ENCODE measurements around the gene PFDN1. TPM values are rescaled to one million over a fixed set of nuclear protein-coding genes. Genes with fewer than 3 reads are reported as not detected.

Gene PFDN1
- total and polyA plus RNA-seq, 12 donors: 49.1 to 194 (median 86.8) TPM

DNA sequence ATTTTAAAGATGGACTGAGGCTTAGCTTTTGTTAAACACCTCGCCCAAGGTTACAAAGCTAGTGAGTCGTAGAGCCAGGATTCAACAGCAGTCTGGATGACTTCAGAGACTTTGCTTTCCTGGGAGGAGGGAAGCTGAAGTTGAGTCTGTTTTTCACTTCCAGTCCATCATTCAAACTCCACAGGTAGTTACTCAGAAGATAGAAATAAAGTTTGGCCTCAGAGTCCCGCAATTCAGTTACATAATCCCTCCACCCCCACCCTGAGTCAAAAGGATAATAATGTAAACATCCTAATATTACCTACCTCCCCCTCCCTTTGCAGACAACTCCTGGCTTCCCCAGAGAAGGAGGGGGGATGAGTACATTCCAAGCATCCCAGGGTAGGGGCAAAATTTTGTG is 35.4 kb upstream of the PFDN1 start:
- Histone ChIP-seq H3K27me3 (no peaks in the 10 kb centered on the region), H3K4me3 (no peak overlapping the region), H3K4me1 (replicated peaks in 1 of 2) (peaks cover 0 to 6% of the 10 kb centered on the region in 2 donors), H3K9me3 (replicated peaks in 1 of 3) (no peaks in the 10 kb centered on the region), H3K27ac (no peak overlapping the region), H3K36me3 (replicated peaks in 1 of 2) (peaks cover 0 to 16% of the 10 kb centered on the region in 2 donors)
- intact Hi-C loops (cut with DNase I): no loop called here
- TF ChIP-seq, protein P1, sequence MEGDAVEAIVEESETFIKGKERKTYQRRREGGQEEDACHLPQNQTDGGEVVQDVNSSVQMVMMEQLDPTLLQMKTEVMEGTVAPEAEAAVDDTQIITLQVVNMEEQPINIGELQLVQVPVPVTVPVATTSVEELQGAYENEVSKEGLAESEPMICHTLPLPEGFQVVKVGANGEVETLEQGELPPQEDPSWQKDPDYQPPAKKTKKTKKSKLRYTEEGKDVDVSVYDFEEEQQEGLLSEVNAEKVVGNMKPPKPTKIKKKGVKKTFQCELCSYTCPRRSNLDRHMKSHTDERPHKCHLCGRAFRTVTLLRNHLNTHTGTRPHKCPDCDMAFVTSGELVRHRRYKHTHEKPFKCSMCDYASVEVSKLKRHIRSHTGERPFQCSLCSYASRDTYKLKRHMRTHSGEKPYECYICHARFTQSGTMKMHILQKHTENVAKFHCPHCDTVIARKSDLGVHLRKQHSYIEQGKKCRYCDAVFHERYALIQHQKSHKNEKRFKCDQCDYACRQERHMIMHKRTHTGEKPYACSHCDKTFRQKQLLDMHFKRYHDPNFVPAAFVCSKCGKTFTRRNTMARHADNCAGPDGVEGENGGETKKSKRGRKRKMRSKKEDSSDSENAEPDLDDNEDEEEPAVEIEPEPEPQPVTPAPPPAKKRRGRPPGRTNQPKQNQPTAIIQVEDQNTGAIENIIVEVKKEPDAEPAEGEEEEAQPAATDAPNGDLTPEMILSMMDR (IDR thresholded peaks at IDR 0.05): no peak
- TF ChIP-seq POLR2A (IDR thresholded peaks at IDR 0.05): no peak
- WGBS, 4 donors: 61 to 67% (median 64%) methylated on average over 3 of the region's 3 CpGs
- no peak for DNase-seq

GRCh38 chr5:140337880-140338279 is 35.0 kb upstream of the PFDN1 start:
- intact Hi-C loops (cut with DNase I): no loop called here

GRCh38 chr5:140336388-140336787 is 33.5 kb upstream of the PFDN1 start:
- Histone ChIP-seq H3K27ac (peak overlapping the region in 2 of 5 donors; percentile 54 to 80), H3K36me3 (replicated peaks in 1 of 2) (peaks cover 0 to 21% of the 10 kb centered on the region in 2 donors), H3K9me3 (replicated peaks in 1 of 3) (no peaks in the 10 kb centered on the region), H3K27me3 (no peaks in the 10 kb centered on the region), H3K4me3 (no peak overlapping the region), H3K4me1 (replicated peaks in 1 of 2) (peaks cover 0 to 6% of the 10 kb centered on the region in 2 donors)
- peak in 6 of 7 donors; percentile 33 to 83 (median 56) for DNase-seq
- 32 to 64% (median 43%) methylated on average over 3 to 5 of the region's 5 CpGs for WGBS, 4 donors
- intact Hi-C loops (cut with DNase I): no loop called here
- TF ChIP-seq, protein P1 (IDR thresholded peaks at IDR 0.05): no peak
- TF ChIP-seq POLR2A (IDR thresholded peaks at IDR 0.05): no peak

More at GRCh38 chr5:140337880-140338279, 35.0 kb upstream of the PFDN1 start:
- Histone ChIP-seq H3K9me3 (replicated peaks in 1 of 3) (no peaks in the 10 kb centered on the region), H3K4me3 (no peak overlapping the region), H3K27me3 (no peaks in the 10 kb centered on the region), H3K27ac (no peak overlapping the region), H3K4me1 (replicated peaks in 1 of 2) (peaks cover 0 to 6% of the 10 kb centered on the region in 2 donors), H3K36me3 (replicated peaks in 1 of 2) (peaks cover 0 to 17% of the 10 kb centered on the region in 2 donors)
- 94 to 100% (median 95%) methylated on average over 1 of the region's 1 CpG for WGBS, 4 donors
- no peak for TF ChIP-seq POLR2A (IDR thresholded peaks at IDR 0.05)
- TF ChIP-seq, protein P1 (IDR thresholded peaks at IDR 0.05): no peak
- DNase-seq: no peak

DNA sequence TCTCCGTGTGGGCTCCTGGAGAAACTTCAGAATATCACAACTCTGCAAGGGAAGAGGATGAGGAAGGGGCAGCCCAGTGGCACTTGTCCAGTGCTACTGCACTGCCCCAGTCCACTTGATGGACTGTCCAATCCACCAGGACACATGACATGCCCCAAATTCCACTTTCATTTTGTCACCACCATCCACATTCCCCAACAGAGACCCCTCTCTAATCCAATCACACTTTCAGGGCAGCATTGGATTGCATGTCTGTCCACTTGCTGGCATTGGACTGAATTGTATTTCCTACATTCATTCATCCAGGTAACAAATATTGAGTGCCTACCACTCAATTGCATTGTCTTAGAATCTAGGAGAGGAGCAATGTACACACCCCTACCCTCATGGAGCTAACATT is 28.7 kb upstream of the PFDN1 start:
- WGBS, 4 donors: 85 to 89% (median 88%) methylated on average over 1 of the region's 1 CpG
- no peak for DNase-seq
- TF ChIP-seq, protein P1 (IDR thresholded peaks at IDR 0.05): no peak
- no peak for TF ChIP-seq POLR2A (IDR thresholded peaks at IDR 0.05)
- no peak overlapping the region for H3K4me3 ChIP-seq
- no peaks in the 10 kb centered on the region for H3K9me3 ChIP-seq (replicated peaks in 1 of 3)
- no peak overlapping the region for H3K27ac ChIP-seq
- H3K36me3 ChIP-seq (replicated peaks in 1 of 2): peaks cover 0 to 14% of the 10 kb centered on the region in 2 donors
- intact Hi-C loops (cut with DNase I): loop anchor here in 1 of 2 donors (5.0 kb wide), 1 partner anchor 64 kb away; no protein-coding TSS in a partner anchor
- peaks cover 0 to 12% of the 10 kb centered on the region in 2 donors for H3K4me1 ChIP-seq (replicated peaks in 1 of 2)
- no peaks in the 10 kb centered on the region for H3K27me3 ChIP-seq

Data from adrenal gland (tissue), 12 donors.